ENCODE data around the gene CCBE1.

CCBE1 gene

GRCh38 chr18:59416818-59417217 lies 280.4 kb downstream of the CCBE1 start:
- DNase-seq (no peak), ATAC-seq (no peak)
- no peak overlapping the region for H3K4me3 Mint-ChIP-seq
- H3K4me1 Mint-ChIP-seq: no peaks in the 10 kb centered on the region
- no peak overlapping the region for H3K27ac Mint-ChIP-seq
- no peaks in the 10 kb centered on the region for H3K9me3 Mint-ChIP-seq
- peaks cover 68% of the 10 kb centered on the region for H3K27me3 Mint-ChIP-seq

GRCh38 chr18:59414111-59414653 lies 283.0 kb downstream of the CCBE1 start:
- DNase-seq (no peak), ATAC-seq (no peak)
- no peak overlapping the region for H3K27ac Mint-ChIP-seq
- H3K27me3 Mint-ChIP-seq: peaks cover 55% of the 10 kb centered on the region
- H3K4me1 Mint-ChIP-seq: no peaks in the 10 kb centered on the region
- H3K9me3 Mint-ChIP-seq: no peaks in the 10 kb centered on the region
- no peak overlapping the region for H3K4me3 Mint-ChIP-seq

GRCh38 chr18:59402432-59403090 lies 294.7 kb downstream of the CCBE1 start:
- peak; percentile 100 for ATAC-seq
- no peaks in the 10 kb centered on the region for H3K9me3 Mint-ChIP-seq
- peak overlapping the region in 1 of 2 donors; percentile 25 for H3K27ac Mint-ChIP-seq
- DNase-seq: peak; percentile 76 to 80
- no peaks in the 10 kb centered on the region for H3K4me1 Mint-ChIP-seq
- no peak overlapping the region for H3K4me3 Mint-ChIP-seq
- peaks cover 8% of the 10 kb centered on the region for H3K27me3 Mint-ChIP-seq

- Mint-ChIP-seq H3K4me1 (peaks cover 11% of the 10 kb centered on the region), H3K4me3 (no peak overlapping the region), H3K27me3 (peaks cover 19% of the 10 kb centered on the region), H3K9me3 (no peaks in the 10 kb centered on the region), H3K27ac (no peak overlapping the region)
- ATAC-seq: no peak
- no peak for DNase-seq
These were observed 296.8 kb downstream of the CCBE1 start for GRCh38 chr18:59400407-59400806.

GRCh38 chr18:59395226-59396175 lies 301.7 kb downstream of the CCBE1 start:
- H3K9me3 Mint-ChIP-seq: no peaks in the 10 kb centered on the region
- H3K27me3 Mint-ChIP-seq: peaks cover 42% of the 10 kb centered on the region
- H3K4me3 Mint-ChIP-seq: peak overlapping the region in 1 of 2 donors; percentile 2
- DNase-seq (no peak), ATAC-seq (no peak)
- peaks cover 17% of the 10 kb centered on the region for H3K4me1 Mint-ChIP-seq
- no peak overlapping the region for H3K27ac Mint-ChIP-seq

- Mint-ChIP-seq H3K27ac (no peak overlapping the region), H3K4me1 (peaks cover 17% of the 10 kb centered on the region), H3K27me3 (peaks cover 42% of the 10 kb centered on the region), H3K9me3 (no peaks in the 10 kb centered on the region), H3K4me3 (no peak overlapping the region)
- no peak for DNase-seq
- no peak for ATAC-seq
These were observed 303.8 kb downstream of the CCBE1 start for GRCh38 chr18:59393381-59393780.

- Mint-ChIP-seq H3K4me3 (no peak overlapping the region), H3K27me3 (peaks cover 23% of the 10 kb centered on the region), H3K4me1 (no peaks in the 10 kb centered on the region), H3K9me3 (no peaks in the 10 kb centered on the region), H3K27ac (no peak overlapping the region)
- no peak for ATAC-seq
- no peak for DNase-seq
These were observed 308.4 kb downstream of the CCBE1 start for GRCh38 chr18:59388817-59389216.

- no peak for DNase-seq
- H3K9me3 Mint-ChIP-seq: no peaks in the 10 kb centered on the region
- no peak overlapping the region for H3K27ac Mint-ChIP-seq
- H3K4me1 Mint-ChIP-seq: no peaks in the 10 kb centered on the region
- ATAC-seq: no peak
- H3K4me3 Mint-ChIP-seq: no peak overlapping the region
- peaks cover 17% of the 10 kb centered on the region for H3K27me3 Mint-ChIP-seq
These were observed 309.3 kb downstream of the CCBE1 start for GRCh38 chr18:59387687-59388565.

GRCh38 chr18:59386909-59387686 lies 310.1 kb downstream of the CCBE1 start:
- no peak overlapping the region for H3K27ac Mint-ChIP-seq
- no peaks in the 10 kb centered on the region for H3K9me3 Mint-ChIP-seq
- ATAC-seq: no peak
- H3K27me3 Mint-ChIP-seq: peaks cover 11% of the 10 kb centered on the region
- no peak overlapping the region for H3K4me3 Mint-ChIP-seq
- no peak for DNase-seq
- no peaks in the 10 kb centered on the region for H3K4me1 Mint-ChIP-seq

- Mint-ChIP-seq H3K27me3 (peaks cover 10% of the 10 kb centered on the region), H3K4me3 (no peak overlapping the region), H3K27ac (no peak overlapping the region), H3K9me3 (no peaks in the 10 kb centered on the region), H3K4me1 (no peaks in the 10 kb centered on the region)
- no peak for ATAC-seq
- DNase-seq: no peak
These were observed 312.0 kb downstream of the CCBE1 start for GRCh38 chr18:59385191-59385590.

- no peak for ATAC-seq
- DNase-seq: no peak
- Mint-ChIP-seq H3K9me3 (no peaks in the 10 kb centered on the region), H3K27me3 (peaks cover 24% of the 10 kb centered on the region), H3K4me1 (peaks cover 6% of the 10 kb centered on the region), H3K27ac (no peak overlapping the region), H3K4me3 (no peak overlapping the region)
These were observed 313.4 kb downstream of the CCBE1 start for GRCh38 chr18:59383851-59384250.

GRCh38 chr18:59382383-59382782 lies 314.8 kb downstream of the CCBE1 start:
- no peak for DNase-seq
- H3K27me3 Mint-ChIP-seq: peaks cover 29% of the 10 kb centered on the region
- ATAC-seq: no peak
- no peaks in the 10 kb centered on the region for H3K9me3 Mint-ChIP-seq
- no peak overlapping the region for H3K27ac Mint-ChIP-seq
- H3K4me3 Mint-ChIP-seq: no peak overlapping the region
- peaks cover 21% of the 10 kb centered on the region for H3K4me1 Mint-ChIP-seq

GRCh38 chr18:59381949-59382348 lies 315.3 kb downstream of the CCBE1 start:
- peaks cover 33% of the 10 kb centered on the region for H3K27me3 Mint-ChIP-seq
- peaks cover 25% of the 10 kb centered on the region for H3K4me1 Mint-ChIP-seq
- H3K9me3 Mint-ChIP-seq: no peaks in the 10 kb centered on the region
- ATAC-seq: no peak
- DNase-seq: no peak
- H3K4me3 Mint-ChIP-seq: no peak overlapping the region
- no peak overlapping the region for H3K27ac Mint-ChIP-seq

All from stimulated activated naive CD8-positive, alpha-beta T cell treated with anti-CD3 and anti-CD28 coated beads, Interleukin-15, amount 100 ng/mL, for 72 hours (primary cell).